ENCODE results near the gene GBP7.

Gene GBP7

GRCh38 chr1:89114662-89115061 lies 61.1 kb downstream of the GBP7 start:
- DNase-seq = no peak

GRCh38 chr1:89112871-89113613 lies 62.8 kb downstream of the GBP7 start:
- no peak for DNase-seq

DNA sequence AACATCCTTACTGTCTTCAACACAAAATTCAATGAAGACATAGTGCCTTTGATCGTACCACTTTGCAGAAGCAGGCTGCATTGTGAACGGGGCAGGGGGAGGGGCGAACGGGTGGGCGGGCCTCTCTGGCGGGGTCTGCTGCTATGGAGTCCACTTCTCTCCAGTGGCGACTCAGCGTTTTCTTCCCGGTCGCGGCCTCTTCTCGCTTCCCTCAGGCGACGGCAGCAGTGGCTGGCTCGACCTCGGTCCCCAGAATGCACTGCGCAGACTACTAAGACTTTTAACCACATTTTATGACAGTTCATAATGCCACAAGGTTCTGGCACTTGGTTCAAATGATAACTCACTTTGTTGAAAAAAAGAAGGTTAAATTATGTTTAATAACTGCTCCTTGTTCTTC lies 71.1 kb downstream of the GBP7 start:
- DNase-seq = no peak

DNA sequence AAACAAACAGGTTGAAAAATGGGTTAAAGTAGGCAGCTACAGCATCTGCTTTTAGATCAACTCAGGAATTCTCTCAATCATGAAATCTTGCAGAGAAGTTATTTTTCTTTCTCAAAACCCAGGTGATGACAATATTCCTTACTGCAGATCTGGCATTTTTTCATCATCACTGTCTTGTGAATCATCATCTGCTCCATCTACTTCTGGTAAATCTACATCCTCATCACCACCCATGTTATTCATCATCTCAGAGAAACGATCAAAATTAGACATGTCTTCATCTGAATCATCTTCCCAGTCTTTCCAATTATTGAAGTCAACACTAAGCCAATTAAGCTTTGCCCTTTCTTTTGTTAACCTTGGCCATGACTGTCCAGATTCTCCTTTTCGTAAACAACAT lies 71.7 kb downstream of the GBP7 start:
- DNase-seq = no peak

GRCh38 chr1:89102021-89102420 lies 73.8 kb downstream of the GBP7 start:
- no peak for DNase-seq

GRCh38 chr1:89100412-89100811 lies 75.4 kb downstream of the GBP7 start:
- DNase-seq = no peak

GRCh38 chr1:89098857-89099256 lies 76.9 kb downstream of the GBP7 start:
- no peak for DNase-seq

- DNase-seq = no peak
Observed at GRCh38 chr1:89095737-89096136, 80.1 kb downstream of the GBP7 start.

DNA sequence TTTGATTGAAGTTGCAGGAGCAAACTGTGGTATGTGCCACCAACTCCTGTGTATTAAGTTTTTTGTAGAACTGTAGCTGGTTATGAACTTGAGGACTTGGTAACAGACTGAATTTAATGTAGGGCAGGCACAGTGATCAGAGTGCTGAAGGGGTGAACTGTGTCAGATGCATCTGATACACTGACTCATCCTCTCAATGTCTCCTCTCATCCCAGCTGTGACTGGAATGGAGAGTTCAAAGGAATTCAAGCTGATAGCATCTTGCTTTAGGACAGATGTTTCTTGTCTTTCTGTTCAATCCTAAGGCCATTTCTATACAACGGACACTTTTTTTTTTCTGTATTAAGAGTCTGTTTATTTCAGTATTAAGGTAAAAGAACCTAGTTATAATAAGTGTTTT lies 85.8 kb downstream of the GBP7 start:
- DNase-seq = no peak

DNA sequence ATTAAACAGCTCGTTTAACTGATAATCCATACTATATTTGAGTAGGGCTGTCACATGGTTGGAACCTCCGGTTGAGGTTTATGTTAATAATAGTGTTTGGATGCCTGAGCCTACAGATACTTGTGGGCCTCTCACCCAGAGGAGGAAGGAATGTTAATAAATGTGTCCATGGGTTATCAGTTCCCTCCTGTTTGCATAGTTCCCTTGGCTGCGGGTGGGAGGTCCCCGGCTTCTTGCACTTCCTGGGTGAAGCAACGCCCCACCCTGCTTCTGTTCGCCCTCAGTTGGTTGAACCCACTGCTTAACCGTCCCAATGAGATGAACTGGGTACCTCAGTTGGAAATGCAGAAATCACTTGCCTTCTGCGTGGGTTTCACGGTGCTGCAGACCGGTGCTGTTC lies 87.2 kb downstream of the GBP7 start:
- no peak for DNase-seq

GRCh38 chr1:89087241-89087640 lies 88.6 kb downstream of the GBP7 start:
- DNase-seq = no peak

DNA sequence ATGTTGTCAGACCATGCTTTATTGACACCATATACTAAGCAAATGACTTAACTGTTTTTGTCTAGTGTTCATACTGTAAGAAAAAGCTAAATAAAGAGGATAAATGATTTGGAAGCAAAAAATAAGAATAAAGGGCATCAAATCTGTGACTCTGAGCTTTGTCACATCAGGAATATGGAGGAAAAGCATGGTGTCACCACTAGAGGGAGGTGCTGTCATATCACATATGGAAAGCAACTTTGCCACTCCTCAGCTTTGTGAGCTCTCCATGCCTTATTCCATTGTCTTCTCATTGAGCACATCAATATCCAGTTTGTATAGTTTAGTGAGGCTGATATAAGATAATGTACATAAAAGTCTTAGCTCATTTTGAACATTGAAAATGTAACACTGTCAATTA lies 90.0 kb downstream of the GBP7 start:
- peak; percentile 45 to 49 for DNase-seq

Measured in activated CD4-positive, alpha-beta T cell treated with anti-CD3 and anti-CD28 coated beads, Interleukin-2, amount 50 U/mL, for 4 hours (primary cell).